Thyroid gland (tissue), 4 donors: ENCODE measurements around the gene TCF19.

ENCODE experiments used
- POLR2A ChIP-seq, 2 donors: fragments of 450-650 bp; IDR thresholded peaks; one replicate each; pipeline ENCODE4 v1.6.1; 2017; ENCODE audit warnings: antibody characterized with exemption in 2 of 2, mild to moderate bottlenecking in 2 of 2, moderate library complexity in 1 of 2
- TF ChIP-seq, protein P1 (sequence below), 6 experiments: fragments of 200-600 bp in 3 of 6; fragments of 450-650 bp in 3 of 6; sonication (generic) in 3 of 6; IDR thresholded peaks; one replicate each; pipeline ENCODE4 v1.5.1; 2016 to 2019; ENCODE audit warnings: antibody characterized with exemption in 6 of 6, mild to moderate bottlenecking in 2 of 6, inconsistent platforms in 1 of 6, moderate library complexity in 1 of 6

DNA sequence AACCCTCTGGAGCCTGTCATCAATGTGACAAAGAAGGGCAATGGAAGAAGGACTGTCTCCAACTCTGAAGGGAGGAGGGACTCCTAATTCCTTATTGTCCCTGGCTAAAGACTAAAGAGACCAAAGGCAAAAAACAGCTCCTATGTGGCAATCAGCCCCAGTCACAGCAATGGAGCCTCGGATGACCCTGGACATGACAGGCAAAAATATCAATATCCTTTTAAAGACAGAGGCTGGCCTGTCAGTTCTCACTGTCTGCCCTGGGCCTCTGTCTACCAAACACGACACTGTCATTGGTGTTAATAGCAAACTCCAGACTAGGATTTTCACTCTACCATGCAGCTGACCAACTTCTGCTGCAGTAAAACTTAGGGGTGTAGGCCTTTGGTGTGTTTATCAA, 50.1 kb downstream of the TCF19 start:
- TF ChIP-seq POLR2A (IDR thresholded peaks at IDR 0.05) = no peak
- TF ChIP-seq, protein P1, sequence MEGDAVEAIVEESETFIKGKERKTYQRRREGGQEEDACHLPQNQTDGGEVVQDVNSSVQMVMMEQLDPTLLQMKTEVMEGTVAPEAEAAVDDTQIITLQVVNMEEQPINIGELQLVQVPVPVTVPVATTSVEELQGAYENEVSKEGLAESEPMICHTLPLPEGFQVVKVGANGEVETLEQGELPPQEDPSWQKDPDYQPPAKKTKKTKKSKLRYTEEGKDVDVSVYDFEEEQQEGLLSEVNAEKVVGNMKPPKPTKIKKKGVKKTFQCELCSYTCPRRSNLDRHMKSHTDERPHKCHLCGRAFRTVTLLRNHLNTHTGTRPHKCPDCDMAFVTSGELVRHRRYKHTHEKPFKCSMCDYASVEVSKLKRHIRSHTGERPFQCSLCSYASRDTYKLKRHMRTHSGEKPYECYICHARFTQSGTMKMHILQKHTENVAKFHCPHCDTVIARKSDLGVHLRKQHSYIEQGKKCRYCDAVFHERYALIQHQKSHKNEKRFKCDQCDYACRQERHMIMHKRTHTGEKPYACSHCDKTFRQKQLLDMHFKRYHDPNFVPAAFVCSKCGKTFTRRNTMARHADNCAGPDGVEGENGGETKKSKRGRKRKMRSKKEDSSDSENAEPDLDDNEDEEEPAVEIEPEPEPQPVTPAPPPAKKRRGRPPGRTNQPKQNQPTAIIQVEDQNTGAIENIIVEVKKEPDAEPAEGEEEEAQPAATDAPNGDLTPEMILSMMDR (IDR thresholded peaks at IDR 0.05) = no peak
